Activated naive CD4-positive, alpha-beta T cell treated with anti-CD3 and anti-CD28 coated beads, Interleukin-2, amount 50 U/mL, for 16 hours (primary cell): ENCODE results near the gene PTBP1.
"Not testable (repeated sequence)": the region's sequence is repeated elsewhere in the genome, so short reads cannot be mapped to it uniquely, and the experiment has no call there.

Experiments
- DNase-seq: peaks from one replicate; pipeline ENCODE4 v3.0.0-alpha.2; 2020

The PTBP1 gene

DNA sequence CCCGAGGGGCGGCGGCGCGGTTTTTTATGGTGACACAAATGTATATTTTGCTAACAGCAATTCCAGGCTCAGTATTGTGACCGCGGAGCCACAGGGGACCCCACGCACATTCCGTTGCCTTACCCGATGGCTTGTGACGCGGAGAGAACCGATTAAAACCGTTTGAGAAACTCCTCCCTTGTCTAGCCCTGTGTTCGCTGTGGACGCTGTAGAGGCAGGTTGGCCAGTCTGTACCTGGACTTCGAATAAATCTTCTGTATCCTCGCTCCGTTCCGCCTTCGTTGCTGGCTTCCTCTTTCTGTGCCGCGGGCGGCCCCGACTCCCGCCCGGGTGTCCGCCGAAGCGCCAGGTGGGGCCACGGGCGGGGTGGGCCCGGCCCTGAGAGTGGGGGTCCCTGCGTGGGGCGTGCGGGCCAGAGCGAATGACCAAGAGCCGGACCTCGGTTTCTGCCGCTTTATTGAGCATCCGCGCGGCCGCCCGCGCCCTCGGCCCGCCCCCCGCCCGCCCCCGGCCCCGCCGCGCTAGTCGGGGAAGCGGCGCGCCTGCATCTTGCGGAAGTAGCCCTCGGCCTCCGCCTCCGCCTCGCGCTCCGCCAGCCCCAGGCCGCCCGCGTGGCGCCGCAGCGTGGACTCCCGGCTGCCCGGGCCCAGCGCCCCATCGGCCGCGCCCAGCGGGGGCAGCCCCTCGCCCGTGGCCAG lies 14.9 kb downstream of the PTBP1 start:
- no peak for DNase-seq

DNA sequence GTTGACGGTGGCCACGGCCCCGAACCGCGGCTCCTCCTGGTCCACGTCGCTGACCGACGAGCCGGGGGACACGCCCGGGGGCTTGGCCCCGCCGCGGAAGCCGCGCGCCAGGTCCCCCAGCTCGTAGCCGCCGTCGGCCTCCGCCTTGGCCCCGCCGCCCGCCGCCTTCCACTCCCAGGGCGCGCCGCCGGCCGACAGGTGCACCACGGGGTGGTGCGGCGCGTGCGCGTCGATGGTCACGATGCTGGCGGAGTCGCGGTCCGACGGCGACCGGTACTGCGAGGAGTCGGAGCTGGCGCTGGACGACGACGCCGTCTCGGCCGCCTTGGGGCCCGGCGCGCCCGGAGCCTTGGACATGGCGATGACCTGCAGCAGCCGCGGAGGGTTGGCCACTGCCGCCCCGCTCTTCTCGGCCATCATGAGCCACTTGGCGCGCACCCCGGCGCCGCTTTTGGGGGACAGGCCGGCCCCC lies 15.5 kb downstream of the PTBP1 start:
- no peak for DNase-seq

DNA sequence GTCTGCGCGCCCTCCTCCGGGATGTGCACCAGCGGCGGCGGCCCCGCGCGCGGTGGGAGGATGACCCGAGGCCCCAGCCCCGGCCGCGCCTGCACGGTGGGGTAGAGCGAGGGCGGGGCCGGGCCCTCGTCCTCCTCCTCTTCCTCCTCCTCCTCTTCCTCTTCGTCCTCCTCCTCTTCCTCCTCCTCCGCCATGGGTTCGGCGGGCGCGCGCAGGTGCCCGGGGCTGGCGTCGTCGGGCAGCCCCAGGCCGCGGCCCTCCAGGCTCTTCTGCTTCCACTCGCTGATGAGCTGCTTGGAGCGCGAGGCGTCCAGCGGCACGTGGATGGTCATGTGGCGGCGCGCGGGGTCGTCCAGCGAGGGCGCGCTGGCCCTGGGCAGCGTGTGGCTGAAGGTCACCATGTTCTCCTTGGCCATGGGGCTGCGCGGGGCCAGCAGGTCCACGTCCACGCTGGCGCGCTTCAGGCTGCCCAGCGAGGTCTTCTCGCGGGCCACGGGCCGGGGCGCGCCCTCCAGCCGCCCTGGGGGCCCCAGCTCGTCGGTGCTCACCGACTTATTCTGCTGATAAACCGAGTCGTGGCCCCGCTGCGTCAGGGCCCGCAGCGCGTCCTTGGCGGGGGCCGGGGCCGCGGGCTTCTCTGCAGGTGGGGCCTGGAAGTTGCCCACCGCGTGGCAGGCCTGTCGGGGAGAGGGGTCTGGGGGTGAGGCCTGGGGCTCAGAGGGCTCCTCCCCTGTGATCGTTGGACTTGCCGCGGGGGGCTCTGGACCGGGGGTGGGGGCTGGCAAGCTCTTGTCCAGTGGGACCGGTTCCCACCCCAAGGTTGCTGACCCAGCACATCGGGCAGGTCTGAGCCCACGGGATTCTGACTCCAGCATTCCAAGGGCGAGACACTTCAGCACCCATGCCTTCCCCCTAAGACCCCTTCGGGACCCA lies 16.2 kb downstream of the PTBP1 start:
- no peak for DNase-seq

DNA sequence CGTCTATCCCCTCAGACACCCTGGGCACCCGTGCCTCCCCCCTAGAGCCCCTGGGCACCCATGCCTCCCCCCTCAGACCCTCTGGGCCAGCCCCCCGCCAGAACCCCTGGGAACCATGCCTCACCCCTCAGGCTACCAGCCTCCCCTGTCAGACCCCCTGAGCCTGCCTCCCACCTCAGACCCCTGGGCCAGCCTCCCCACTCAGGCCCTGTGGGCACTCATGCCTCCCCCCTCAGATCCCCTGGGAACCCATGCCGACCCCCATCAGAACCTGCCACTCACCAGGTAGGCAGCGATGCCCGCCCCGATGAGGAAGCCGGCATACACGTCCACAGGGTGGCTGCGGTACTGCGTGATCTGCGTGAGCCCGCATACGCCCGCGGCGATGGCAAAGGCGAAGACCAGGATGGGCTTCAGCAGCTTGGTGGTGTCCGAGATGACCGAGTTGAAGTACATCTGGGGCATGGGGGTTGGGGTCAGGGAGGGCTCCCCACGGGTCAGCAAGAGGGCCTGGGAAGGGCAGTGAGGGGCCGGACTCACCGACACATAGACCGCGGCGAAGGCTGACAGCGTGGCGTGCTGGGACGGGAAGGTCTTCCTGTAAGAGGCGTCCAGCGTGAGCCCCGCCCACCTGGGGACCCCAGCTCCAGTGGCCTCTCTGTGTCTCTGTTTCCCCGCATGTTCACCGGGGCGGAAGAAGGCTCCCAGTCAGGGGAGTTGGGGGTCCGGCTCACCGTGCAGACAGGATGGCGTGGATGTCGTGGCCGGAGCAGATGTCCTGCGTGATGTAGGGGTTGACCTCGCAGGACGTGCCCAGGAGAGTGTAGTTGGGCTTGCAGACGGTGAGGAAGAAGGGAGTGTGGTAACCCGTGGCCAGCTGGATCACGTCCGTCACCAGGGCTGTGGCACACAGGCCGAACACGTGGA lies 17.2 kb downstream of the PTBP1 start:
- no peak for DNase-seq

DNA sequence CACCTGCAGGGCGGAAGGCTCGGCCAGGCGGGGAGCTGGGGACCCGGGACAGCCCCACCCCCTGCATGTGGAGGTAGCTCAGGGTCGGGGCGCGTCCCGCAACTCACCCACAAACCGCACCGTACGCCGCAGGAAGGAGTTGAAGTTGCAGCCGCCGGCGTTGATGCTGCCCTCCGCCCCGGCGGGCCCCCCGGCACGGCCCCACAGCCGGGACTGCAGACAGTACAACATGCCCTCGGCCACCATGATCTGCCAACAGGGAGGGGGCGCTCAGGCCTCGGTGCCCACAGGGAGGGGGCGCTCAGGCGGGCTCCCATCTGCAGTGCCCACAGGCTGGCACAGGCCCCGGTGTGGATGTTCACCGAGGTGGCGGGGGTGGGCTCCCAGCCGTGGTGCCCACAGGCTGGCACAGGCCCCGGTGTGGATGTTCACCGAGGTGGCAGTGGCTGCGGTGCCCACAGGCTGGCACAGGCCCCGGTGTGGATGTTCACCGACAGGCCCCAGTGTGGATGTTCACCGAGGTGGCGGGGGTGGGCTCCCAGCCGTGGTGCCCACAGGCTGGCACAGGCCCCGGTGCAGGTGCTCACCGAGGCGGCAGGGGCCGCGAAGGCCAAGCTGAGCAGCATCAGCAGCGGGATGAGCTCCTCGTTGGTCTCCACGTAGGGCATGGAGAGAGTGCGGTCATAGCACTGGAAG lies 18.0 kb downstream of the PTBP1 start:
- no peak for DNase-seq

DNA sequence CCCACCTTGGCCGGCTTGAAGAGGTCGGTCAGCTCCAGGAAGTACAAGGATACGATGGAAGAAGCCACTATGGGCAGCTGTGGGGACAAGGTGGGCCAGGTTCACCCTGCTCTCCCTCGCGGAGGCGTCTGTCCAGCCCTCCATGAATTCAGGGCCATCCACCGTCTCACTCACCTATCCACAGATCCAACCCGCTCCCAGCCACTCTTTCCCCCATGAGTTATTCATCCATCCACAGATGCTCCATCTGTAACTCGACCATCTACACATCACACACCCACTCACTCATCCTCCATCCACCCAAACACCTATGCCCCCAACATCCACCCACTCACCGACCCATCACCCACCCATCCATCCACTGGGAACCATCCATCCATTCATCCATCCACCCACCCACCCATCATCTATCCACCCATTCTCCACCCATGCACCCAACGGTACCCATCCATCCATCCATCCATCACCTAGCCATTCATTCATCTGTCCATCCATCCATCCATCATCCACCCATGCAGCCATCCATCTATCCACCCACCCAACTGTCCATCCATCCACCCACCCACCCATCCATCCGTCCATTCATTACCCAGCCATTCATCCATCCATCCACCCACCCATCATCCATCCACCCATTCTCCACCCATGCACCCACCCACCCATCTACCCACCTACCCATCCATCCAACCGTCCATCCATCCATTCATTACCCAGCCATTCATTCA lies 18.7 kb downstream of the PTBP1 start:
- DNase-seq: no peak

DNA sequence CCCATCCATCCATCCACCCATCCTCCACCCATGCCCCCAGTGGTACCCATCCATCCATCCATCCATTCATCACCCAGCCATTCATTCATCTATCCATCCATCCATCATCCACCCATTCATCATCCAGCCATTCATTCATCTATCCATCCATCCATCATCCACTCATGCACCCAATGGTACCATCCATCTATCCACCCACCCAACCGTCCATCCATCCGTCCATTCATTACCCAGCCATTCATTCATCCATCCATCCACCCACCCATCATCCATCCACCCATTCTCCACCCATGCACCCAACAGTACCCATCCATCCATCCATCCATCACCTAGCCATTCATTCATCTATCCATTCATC lies 19.2 kb downstream of the PTBP1 start:
- DNase-seq: no peak

DNA sequence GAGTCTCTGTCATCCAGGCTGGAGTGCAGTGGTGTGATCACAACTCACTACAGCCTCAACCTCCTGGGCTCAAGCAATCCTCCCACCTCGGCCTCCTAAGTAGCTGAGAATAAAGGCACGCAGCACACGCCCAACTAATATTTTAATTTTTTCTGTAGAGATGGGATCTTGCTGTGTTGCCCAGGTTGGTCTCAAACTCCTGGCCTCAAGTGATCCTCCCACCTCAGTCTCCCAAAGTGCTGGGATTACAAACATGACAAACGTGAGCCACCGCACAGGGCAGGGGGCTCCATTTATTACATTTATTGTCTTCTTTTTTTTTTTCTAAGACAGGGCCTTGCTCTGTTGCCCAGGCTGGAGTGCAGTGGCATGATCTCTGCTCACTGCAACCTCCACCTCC lies 23.0 kb downstream of the PTBP1 start:
- DNase-seq: not testable (repeated sequence)

DNA sequence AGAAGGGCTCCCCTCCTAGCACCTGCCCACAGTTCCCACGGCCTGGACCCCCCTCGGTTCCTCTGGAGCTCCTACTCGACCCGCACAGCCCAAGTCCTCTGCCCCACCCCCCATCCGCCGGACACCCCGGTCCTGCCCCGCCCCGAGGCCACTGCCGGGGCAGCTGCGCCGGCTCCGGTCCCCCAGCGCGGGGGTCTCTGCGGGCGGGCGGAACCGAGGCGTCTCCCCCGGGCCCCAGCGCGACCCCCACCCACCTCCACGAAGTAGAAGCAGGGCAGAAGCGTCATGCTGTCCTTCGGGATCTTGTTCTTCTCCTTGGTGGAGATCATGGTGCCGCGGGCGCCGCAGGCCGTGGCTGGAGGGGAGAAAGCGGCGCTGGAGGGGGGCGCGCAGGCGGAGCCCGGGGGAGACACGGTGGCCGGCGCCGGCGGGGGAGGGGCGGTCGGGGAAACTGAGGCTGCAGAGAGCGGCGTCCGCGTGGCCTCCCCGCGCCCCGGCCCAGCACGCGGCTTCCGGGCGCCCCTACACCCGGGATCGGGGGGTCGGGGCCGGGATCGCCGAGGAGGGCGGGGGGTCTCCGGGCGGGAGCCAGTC lies 24.1 kb downstream of the PTBP1 start:
- no peak for DNase-seq

DNA sequence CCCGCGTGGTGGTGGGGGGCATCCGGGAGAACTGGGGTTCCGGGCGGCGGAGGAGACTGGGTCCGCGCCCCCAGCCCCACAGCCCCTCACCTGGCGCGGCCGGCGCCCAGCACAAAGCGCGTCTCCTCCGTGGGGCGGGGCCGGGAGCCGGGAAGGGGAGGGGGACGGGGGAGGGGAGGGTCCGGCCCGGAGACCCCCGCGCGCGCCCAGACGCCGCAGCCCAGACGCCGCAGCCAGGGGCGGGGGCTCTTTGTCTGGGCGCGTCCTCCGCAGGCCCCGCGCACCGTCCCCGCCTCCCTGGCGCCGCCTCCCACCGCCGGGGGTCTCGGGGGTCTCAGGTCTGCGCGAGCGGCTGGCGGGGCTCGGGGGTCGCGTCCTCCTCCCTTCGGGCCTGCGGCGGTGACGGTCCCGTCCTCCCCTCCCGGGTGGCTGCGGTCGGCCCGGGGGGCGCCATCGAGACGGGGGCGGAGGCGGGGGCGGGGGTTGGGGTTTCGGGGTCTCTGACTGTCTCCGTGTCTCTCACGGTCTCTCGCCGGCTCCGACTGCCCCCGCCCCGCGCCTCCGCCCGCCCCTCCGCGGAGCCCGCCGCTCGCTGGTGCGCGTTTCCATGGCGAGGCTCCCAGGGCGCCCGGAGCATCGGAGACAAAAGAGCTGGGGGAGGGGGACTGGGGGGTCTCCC lies 24.7 kb downstream of the PTBP1 start, which contains the start of gene PLPPR3:
Gene PLPPR3, minus strand, starts transcription at position 131 of the 679 bp plus-strand sequence. CDS start 396 bp downstream, outside the sequence.
- DNase-seq: no peak

DNA sequence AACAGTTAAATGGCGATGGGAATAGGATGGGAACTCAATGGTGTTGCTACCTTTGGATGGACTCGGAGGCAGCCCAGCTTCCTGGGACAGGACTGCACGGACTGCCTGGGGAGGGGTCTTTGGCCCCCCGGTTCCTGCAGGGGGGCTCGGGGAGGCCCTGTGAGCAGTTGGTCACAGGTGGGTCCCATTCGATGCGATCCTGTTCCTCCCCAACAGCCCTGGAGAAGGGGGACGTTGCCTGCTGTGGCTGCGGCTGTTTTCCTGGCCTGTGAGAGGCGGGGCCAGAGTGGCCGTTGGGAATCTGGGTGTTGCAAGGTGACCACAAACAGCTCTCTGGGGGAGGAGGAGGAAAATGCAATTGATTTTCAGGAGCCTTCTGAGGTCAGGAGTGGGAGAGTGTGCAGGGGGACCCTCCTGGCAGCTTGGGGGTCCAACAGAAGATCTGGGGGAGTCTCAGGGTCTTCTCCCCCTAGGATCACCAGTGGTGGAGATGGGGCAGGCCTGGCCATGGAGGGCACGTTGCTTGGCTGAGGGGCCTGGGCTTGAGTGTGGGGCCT lies 26.4 kb downstream of the PTBP1 start:
- DNase-seq: no peak

DNA sequence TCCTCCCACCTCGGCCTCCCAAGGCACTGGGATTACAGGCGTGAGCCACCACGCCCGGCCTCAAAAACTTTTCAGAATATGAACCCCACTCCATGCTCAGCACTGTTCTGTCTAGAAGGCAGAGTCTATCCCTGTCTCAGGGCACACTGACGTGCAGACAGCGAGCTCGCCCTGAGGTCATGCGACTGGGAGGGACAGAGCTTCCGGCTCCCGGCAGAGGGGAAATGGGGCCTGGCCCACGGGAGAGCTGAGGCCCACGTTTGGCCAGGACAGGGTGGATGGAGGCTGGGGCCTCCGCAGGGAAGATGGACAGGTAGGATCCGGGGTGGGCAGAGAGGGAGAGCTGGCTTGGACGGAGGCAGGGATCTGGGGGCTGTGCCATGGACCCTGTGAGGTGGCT lies 27.6 kb downstream of the PTBP1 start:
- DNase-seq: no peak

DNA sequence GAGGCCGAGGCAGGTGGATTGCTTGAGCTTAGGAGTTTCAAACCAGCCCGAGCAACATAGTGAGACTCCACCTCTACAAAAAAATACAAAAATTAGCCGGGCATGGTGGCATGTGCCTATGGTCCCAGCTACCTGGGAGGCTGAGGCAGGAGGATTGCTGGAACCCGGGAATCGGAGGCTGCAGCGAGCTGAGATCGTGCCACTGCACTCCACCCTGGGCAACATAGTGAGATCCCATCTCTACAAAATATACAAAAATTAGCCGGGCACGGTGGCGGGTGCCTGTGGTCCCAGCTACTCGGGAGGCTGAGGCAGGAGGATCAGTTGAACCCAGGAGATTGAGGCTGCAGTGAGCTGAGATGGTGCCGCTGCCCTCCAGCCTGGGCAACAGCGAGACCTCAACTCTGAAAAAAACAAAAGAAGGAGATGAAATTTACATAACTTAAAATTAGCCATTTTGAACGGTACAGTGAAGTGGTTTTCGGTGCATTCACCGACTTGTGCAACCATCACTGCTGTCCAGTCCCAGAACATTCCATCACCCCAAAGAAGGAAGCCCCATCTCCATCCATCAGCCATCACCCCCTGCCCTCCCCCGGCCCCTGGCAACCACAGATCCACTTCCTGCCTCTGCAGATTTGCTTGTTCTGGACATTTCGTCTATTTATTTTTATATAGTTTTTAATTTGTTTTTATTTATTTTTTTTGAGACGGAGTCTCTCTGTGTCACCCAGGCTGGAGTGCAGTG lies 28.8 kb downstream of the PTBP1 start:
- no peak for DNase-seq

DNA sequence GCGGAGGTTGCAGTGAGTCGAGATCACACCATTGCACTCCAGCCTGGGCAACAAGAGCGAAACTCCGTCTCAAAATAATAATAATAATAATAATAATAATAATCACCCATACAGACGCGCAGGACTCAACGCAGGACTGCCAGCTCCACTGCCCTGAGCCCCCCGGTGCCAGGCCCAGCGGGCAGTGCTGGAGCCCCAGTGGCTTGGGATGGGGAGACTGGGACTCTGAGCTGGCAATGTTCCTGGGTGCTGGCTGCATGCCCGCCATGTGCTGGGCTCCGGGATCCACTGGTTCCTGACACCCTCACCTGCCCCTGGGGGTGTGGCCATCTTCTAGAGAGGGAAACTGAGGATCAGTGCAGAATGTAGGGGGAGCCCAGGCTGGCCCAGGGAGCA lies 30.1 kb downstream of the PTBP1 start:
- DNase-seq: no peak

DNA sequence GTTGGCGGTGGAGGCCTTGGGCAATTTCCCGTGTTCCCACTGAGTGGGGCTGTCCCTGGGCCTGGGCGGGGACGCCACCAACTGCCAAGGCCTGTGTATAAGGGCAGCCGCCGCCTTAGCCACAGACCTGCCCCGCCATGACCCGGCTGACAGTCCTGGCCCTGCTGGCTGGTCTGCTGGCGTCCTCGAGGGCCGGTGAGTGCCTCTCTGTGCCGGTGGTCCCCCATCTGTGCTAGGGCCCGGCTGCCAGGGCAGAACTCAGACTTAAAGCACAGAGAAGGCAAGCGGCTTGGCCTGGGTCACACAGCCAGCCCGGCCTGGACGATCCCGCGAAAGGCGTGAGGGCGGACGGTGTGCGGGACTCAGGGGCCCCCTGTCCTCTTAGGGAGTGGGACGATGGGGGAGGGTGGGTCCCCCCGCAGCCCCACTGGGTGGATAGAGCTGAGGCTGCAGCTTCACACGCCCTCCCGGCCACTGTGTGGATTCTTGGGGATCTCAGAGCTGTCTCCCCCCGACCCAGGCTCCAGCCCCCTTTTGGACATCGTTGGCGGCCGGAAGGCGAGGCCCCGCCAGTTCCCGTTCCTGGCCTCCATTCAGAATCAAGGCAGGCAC lies 30.6 kb downstream of the PTBP1 start, which contains the start of gene AZU1:
Gene AZU1, plus strand, starts transcription at position 128 of the 612 bp plus-strand sequence. Its CDS starts 10 bp downstream, at position 138.
- no peak for DNase-seq

DNA sequence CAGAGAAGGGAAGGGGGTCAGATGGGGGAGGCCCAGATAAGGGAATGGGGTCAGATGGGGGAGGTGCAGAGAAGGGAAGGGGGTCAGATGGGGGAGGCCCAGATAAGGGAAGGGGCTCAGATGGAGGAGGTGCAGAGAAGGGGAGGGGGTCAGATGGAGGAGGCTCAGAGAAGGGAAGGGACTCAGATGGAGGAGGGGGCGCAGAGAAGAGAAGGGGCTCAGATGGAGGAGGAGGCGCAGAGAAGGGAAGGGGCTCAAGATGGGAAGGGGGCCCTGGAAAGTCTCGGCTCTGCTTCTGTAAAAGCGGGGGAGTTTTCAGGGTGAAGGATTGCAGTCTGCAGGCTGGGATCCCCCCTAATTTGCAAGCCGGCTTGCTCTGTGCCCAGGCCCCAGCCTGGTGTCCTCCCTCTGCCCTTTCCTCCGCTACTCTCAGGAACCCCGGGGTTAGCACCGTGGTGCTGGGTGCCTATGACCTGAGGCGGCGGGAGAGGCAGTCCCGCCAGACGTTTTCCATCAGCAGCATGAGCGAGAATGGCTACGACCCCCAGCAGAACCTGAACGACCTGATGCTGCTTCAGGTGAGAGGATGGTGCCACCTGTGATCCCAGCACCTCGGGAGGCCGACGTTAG lies 32.0 kb downstream of the PTBP1 start:
- DNase-seq: no peak

DNA sequence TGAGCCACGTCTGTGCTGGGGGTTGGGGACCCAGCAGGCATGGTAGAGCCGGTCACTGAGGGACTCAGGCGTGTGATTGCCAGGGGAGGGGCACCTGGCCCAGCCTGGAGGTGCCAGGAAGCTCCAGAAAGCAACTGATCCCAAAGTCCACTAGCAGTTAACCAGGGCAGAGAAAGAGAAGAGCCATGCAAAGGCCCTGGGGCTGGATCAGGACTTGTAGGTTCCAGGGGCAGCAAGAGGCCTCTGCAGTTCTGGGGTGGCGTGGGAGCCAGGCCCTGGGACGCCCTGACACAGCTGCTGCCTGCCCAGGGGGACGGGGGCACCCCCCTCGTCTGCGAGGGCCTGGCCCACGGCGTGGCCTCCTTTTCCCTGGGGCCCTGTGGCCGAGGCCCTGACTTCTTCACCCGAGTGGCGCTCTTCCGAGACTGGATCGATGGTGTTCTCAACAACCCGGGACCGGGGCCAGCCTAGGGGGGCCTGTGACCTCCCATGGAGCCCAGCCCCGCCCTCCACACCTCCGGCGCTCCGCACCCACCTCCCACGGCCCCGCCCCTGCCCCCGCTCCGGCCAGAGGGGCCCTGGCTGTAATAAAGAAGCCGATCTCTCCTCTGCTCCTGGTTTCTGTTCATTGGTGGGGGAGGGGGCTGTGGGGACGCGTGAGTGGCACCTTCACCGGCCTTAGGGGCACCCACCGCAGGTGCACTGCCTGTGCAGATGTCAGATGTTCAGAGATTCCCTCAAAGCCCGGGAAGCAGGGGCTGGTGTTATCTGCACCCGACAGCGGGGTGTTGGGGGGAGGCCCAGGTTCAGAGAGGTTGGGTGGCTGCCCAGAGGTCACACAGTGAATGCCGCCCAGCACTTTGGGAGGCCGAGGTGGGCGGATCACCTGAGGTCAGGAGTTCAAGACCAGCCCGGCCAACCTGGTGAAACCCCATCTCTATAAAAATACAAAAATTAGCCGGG lies 34.4 kb downstream of the PTBP1 start:
- DNase-seq: no peak
